Esophagus (tissue), 2 donors: ENCODE data around the gene METTL5. TPM values are rescaled to one million over a fixed set of nuclear protein-coding genes. Genes with fewer than 3 reads are reported as not detected.
"Not testable (repeated sequence)": the region's sequence is repeated elsewhere in the genome, so short reads cannot be mapped to it uniquely, and the experiment has no call there.

Source experiments
- H3K27ac ChIP-seq, 2 donors: one replicate each; pipeline ENCODE4 v1.5.1; 2013; ENCODE audit warnings: low read depth in 2 of 2, mild to moderate bottlenecking in 2 of 2, inconsistent platforms in 1 of 2, low read length in 1 of 2, moderate library complexity in 1 of 2
- H3K27me3 ChIP-seq, 2 donors: one replicate each; pipeline ENCODE4 v1.6.1; 2013; ENCODE audit warnings: low read length in 2 of 2, control low read depth in 1 of 2, mild to moderate bottlenecking in 1 of 2; ENCODE audit not compliant: insufficient read depth in 2 of 2, control insufficient read depth in 1 of 2
- H3K36me3 ChIP-seq, 2 donors: one replicate each; pipeline ENCODE4 v1.6.1; 2013; ENCODE audit warnings: low read length in 1 of 2; ENCODE audit not compliant: control insufficient read depth in 2 of 2, insufficient read depth in 2 of 2
- H3K4me1 ChIP-seq, 2 donors: one replicate each; pipeline ENCODE4 v1.6.1; 2013; ENCODE audit warnings: low read length in 1 of 2; ENCODE audit not compliant: control insufficient read depth in 2 of 2, insufficient read depth in 2 of 2
- H3K4me3 ChIP-seq, 2 donors: one replicate each; pipeline ENCODE4 v1.5.1; 2013; ENCODE audit warnings: low read length in 2 of 2, mild to moderate bottlenecking in 2 of 2, low read depth in 1 of 2, moderate library complexity in 1 of 2
- H3K9me3 ChIP-seq, 2 donors: one replicate each; pipeline ENCODE4 v1.6.1; 2013; ENCODE audit warnings: mild to moderate bottlenecking in 2 of 2, low read depth in 1 of 2, low read length in 1 of 2, moderate library complexity in 1 of 2; ENCODE audit not compliant: control insufficient read depth in 2 of 2, insufficient read depth in 1 of 2
- WGBS, 2 donors: extraction: QIAGEN DNeasy Blood & Tissue Kit; methylation state at CpG; one replicate each; pipeline ENCODE4 v1.1.7; 2013; 5-methylcytosine and 5-hydroxymethylcytosine counted together
- polyA plus RNA-seq, 2 donors: library from polyadenylated mRNA; stranded (reverse); fragments of 200-250 nt; gene quantifications; one replicate each; pipeline ENCODE4 v1.2.3, GENCODE V29; 2013
- donor health status: healthy with polysubstance abuse.
- donor health status: Bipolar disorder and iron deficiency.

The METTL5 gene
- 10 to 100 TPM; 40.6 to 45.2 TPM for polyA plus RNA-seq

DNA sequence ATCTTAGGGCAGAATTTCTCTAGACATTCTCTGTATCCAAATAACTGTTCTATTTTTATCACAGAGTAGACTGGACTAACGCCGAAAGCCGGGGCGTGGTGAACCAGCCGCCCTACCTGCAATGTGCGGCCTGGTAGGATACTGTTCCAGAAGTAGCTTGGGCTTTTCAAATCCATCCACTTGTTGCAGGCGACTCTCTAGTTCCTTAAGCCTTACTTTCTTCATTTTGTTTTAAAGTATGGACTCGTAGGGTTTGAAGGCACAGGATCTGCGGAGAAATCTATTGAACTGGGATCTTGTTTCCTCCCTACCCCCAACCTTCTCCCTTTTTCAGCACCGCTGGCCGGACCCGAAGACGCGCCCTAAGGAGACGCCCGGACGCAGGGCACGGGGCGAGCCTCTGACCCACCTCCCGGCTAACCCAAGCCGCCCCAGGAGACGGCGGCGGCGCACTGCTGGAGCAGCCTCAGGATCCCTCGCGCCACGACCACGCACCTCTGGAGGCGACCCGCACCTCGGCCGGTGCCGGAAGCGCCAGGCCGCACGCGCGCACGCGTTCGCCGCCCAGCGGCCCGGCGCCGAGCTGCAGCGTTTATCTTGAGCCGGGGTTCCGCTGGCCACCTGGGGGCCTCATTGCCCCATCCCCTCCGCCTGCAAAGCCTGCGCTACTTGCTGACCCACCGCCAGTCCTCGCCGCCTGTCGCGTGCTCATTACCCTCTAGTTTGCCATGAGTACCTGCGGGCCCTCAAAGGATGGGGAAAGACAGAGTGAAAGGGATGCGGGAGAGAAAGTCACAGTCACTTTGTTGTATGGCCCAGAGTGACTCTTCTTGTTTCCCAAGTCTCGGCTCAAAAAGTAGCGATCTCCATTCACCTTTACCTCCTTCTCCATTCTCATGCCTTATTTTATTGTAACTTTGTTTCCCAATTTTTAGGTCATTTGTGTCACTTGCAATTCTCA, at the start of gene METTL5:
METTL5 (minus strand) TSS at position 533 of the 961 bp plus-strand sequence; CDS start at position 225, 308 bp downstream.
- Histone ChIP-seq H3K27me3 (no peaks in the 10 kb centered on the region), H3K4me1 (peaks cover 0 to 3% of the 10 kb centered on the region in 2 donors), H3K9me3 (no peaks in the 10 kb centered on the region), H3K4me3 (peak within 1 kb of the TSS; percentile 89 to 95), H3K36me3 (no peaks in the 10 kb centered on the region), H3K27ac (peak within 1 kb of the TSS; percentile 36 to 92)
- 1 to 2% methylated on average over 54 to 61 of the region's 61 CpGs for WGBS, 2 donors

DNA sequence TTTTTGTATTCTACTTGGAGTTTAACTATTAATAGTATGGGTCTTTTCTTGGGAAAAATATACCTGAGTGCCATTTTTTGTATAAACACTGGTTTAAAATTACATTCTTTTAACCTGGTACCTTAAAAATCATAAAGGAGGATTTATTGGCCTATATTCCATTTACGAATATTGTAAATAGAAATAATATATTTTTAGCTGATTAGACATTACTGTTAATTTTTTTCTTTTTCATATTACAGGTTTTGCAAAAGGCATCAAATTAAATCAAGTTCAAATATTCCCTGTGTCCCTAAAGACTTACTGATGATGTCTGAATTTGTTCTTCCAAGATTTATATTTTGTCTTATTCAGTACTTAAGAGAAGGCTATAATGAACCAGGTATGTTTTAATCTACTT, 47.3 kb upstream of the METTL5 start:
- 97 to 98% methylated on average over 1 of the region's 1 CpG for WGBS, 2 donors
- Histone ChIP-seq H3K4me3 (no peak overlapping the region), H3K4me1 (no peaks in the 10 kb centered on the region), H3K36me3 (no peaks in the 10 kb centered on the region), H3K9me3 (no peaks in the 10 kb centered on the region), H3K27ac (no peak overlapping the region), H3K27me3 (no peaks in the 10 kb centered on the region)

DNA sequence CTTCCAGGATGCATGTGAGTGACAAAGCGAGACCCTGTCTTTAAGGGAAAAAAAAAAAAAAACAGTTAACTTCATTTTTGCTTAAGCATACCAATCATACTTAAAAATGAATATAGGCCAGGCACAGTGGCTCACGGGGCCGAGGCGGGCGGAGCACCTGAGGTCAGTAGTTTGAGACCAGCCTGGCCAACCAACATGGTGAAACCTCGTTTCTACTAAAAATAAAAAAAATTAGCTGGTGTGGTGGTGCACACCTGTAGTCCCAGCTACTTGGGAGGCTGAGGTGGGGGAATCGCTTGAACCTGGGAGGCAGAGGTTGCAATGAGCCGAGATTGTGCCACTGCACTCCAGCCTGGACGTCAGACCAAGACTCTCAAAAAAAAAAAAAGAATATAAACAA, 46.7 kb upstream of the METTL5 start:
- not testable (repeated sequence) for H3K4me1 ChIP-seq, H3K27me3 ChIP-seq, H3K4me3 ChIP-seq, H3K9me3 ChIP-seq, H3K27ac ChIP-seq, H3K36me3 ChIP-seq
- 88 to 93% methylated on average over 9 of the region's 9 CpGs for whole genome bisulfite sequencing, 2 donors

DNA sequence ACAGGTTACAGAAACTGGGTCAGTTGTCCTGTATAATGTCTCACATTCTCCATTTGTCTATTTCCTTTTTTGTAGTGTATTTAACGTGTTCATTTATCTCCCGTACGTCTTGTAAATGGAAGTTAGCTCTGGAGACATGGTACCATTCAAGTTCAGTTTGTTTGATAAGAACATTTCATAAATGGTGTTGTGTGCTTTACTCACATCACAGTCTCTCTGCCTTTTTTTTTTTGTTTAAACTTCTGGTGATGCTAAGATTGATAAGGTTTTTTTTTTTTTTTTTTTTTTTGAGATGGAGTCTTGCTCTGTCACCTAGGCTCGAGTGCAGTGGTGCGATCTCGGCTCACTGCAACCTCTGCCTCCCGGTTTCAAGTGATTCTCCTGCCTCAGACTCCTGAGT, 44.2 kb upstream of the METTL5 start:
- Histone ChIP-seq H3K9me3 (no peaks in the 10 kb centered on the region), H3K4me1 (no peaks in the 10 kb centered on the region), H3K27me3 (no peaks in the 10 kb centered on the region), H3K4me3 (no peak overlapping the region), H3K36me3 (no peaks in the 10 kb centered on the region), H3K27ac (no peak overlapping the region)
- 84 to 89% methylated on average over 7 of the region's 7 CpGs for WGBS, 2 donors

DNA sequence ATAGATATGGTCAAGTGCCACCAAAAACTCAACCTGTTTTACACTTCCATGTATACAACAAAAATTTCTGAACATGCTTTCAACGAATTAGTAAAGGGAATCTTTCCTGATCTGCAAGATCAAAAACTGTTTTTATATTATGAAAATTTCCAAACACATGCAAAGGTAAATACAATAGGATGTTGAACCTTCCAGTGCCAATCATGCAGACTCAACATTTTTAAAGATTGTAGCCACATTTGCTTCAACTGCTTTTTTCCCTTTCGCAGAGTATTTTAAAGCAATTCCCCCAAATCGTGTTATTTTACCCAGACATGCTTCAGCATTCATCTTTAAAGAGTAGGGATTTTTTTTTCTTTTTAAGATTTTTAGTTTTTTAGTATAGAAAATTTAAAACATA, 42.9 kb upstream of the METTL5 start:
- Histone ChIP-seq H3K4me1 (no peaks in the 10 kb centered on the region), H3K27me3 (no peaks in the 10 kb centered on the region), H3K27ac (no peak overlapping the region), H3K36me3 (no peaks in the 10 kb centered on the region), H3K9me3 (no peaks in the 10 kb centered on the region), H3K4me3 (no peak overlapping the region)
- 83 to 87% methylated on average over 3 of the region's 3 CpGs for WGBS, 2 donors

DNA sequence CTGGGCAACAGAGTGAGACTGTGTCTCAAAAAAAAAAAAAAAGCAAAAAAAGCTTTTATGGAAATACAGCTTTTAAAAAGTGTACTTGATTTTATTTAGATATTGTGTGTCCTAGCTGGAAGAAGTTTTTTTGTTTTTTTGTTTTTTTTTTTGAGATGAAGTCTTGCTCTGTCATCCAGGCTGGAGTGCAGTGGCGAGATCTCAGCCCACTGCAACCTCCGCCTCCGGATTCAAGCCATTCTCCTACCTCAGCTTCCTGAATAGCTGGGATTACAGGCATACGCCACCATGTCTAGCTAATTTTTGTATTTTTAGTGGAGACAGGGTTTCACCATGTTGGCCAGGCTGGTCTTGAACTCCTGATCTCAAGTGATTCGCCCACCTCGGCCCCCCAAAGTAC, 41.5 kb upstream of the METTL5 start:
- 95 to 96% methylated on average over 6 of the region's 6 CpGs for WGBS, 2 donors
- not testable (repeated sequence) for H3K9me3 ChIP-seq, H3K4me1 ChIP-seq, H3K27ac ChIP-seq, H3K36me3 ChIP-seq, H3K27me3 ChIP-seq, H3K4me3 ChIP-seq

DNA sequence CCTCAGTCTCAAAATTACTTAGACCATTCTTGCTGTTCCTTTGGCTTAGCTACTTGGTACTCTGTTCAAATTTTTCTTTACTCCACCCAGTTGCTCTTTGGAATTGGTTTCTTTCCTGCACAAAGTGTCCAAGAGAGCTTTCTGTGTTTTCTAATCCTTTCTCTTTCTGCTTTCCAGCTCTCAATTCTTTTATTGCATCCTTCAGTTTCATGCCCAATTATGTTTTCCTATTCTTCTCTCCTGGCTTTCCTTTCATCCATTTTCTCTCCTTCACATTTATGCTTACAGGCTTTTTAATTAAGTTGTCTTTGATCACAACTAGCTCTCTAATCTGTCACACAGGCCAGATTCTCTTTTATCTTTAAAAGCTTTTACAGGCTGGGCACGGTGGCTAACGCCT, 40.8 kb upstream of the METTL5 start:
- Histone ChIP-seq H3K27ac (no peak overlapping the region), H3K36me3 (no peaks in the 10 kb centered on the region), H3K4me3 (no peak overlapping the region), H3K4me1 (no peaks in the 10 kb centered on the region), H3K27me3 (no peaks in the 10 kb centered on the region), H3K9me3 (no peaks in the 10 kb centered on the region)
- WGBS, 2 donors = 62 to 68% methylated on average over 2 of the region's 2 CpGs

DNA sequence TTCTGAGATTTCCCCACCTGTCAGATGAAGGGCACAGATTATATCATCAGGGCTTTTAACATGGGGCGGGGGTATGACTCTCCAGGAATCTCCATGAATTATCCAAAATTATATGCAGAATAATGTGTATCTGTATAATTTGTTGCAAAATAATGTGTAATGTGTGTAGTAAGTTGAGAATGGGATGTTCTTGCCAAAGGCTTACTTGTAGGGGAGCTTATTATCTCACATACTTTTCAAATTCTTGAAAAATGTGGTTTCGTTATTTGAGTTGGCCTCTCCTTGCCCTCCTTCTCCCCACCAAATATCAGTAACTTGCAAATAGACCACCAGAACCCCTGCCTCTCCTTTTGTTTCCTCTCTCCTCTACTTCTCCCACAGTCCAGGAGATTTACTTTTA, 38.1 kb upstream of the METTL5 start:
- Histone ChIP-seq H3K27ac (no peak overlapping the region), H3K36me3 (no peaks in the 10 kb centered on the region), H3K9me3 (no peaks in the 10 kb centered on the region), H3K27me3 (no peaks in the 10 kb centered on the region), H3K4me3 (no peak overlapping the region), H3K4me1 (no peaks in the 10 kb centered on the region)
- 82 to 86% methylated on average over 2 of the region's 2 CpGs for WGBS, 2 donors

DNA sequence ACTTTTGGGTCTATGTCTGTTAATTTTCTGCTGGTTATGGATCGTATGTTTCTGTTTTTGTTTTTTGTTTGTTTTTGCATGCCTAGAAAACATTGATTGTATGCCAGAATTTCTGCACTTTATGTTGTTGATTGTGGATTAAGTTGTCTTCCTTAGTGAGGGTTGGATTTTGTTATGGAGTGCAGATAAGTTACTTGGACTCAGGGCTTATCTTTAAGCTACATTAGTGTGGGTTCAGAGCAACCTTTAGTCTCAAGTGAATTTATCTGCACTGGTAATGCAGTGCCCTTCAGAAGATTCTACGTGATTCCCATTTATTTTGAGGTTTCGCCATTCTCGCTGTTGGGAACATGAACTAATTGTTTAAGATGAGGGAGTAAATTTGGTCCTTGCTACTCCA, 35.4 kb upstream of the METTL5 start:
- Histone ChIP-seq H3K27ac (no peak overlapping the region), H3K4me1 (no peaks in the 10 kb centered on the region), H3K27me3 (no peaks in the 10 kb centered on the region), H3K9me3 (no peaks in the 10 kb centered on the region), H3K36me3 (no peaks in the 10 kb centered on the region), H3K4me3 (no peak overlapping the region)
- 93 to 98% methylated on average over 4 of the region's 4 CpGs for WGBS, 2 donors

DNA sequence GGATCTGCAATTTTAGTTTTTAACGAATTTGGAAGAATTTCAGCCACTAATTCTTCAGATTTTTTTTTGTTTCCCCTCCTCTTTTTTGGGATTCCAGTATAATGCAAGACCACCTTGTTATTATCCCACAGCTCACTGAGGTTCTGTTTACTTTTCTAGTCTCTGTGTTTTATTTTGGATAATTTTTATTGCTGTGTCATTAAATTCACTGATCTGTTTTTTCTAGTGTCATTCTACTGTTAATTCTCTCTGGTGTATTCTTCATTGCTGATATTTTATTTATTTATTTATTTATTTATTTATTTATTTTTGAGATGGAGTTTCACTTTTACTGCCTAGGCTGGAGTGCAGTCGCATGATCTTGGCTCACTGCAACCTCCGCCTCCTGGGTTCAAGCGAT, 34.7 kb upstream of the METTL5 start:
- no peaks in the 10 kb centered on the region for H3K9me3 ChIP-seq
- WGBS, 2 donors = 96 to 99% methylated on average over 4 of the region's 4 CpGs
- no peaks in the 10 kb centered on the region for H3K27me3 ChIP-seq

More for the DNA sequence above, 34.7 kb upstream of the METTL5 start:
- no peak overlapping the region for H3K27ac ChIP-seq
- H3K4me1 ChIP-seq = no peaks in the 10 kb centered on the region
- no peaks in the 10 kb centered on the region for H3K36me3 ChIP-seq
- H3K4me3 ChIP-seq = no peak overlapping the region
